Trophoblast cell (in vitro differentiated cells and primary cell): ENCODE results near the gene CDK3.
A peak's percentile ranks its signal among the peaks of the same experiment; 100 is the strongest.

ENCODE experiments used
- DNase-seq, 2 donors: peaks; one replicate each; pipeline ENCODE4 v3.0.0-alpha.2; 2016
- H2AFZ ChIP-seq: 2 replicates; pipeline ENCODE4 v1.6.1; 2013; ENCODE audit warnings: low read length, moderate library complexity, mild to moderate bottlenecking; ENCODE audit not compliant: insufficient read depth, poor library complexity
- H2AK5ac ChIP-seq: 2 replicates; pipeline ENCODE4 v1.6.1; 2013; ENCODE audit warnings: mild to moderate bottlenecking, low read length
- H2BK120ac ChIP-seq: 2 replicates; pipeline ENCODE4 v1.6.1; 2013; ENCODE audit warnings: low read length, mild to moderate bottlenecking, moderate library complexity; ENCODE audit not compliant: insufficient read depth, poor library complexity
- H2BK12ac ChIP-seq: 2 replicates; pipeline ENCODE4 v1.6.1; 2013; ENCODE audit warnings: mild to moderate bottlenecking, low read length, moderate library complexity
- H2BK5ac ChIP-seq: 2 replicates; pipeline ENCODE4 v1.6.1; 2013; ENCODE audit warnings: low read length, low read depth, moderate library complexity, mild to moderate bottlenecking; ENCODE audit not compliant: poor library complexity
- H3K14ac ChIP-seq: 2 replicates; pipeline ENCODE4 v1.6.1; 2013; ENCODE audit warnings: mild to moderate bottlenecking, low read length
- H3K18ac ChIP-seq: 2 replicates; pipeline ENCODE4 v1.6.1; 2013; ENCODE audit warnings: mild to moderate bottlenecking, low read length
- H3K23ac ChIP-seq: 2 replicates; pipeline ENCODE4 v1.6.1; 2013; ENCODE audit warnings: low read length
- H3K27ac ChIP-seq: 2 replicates; pipeline ENCODE4 v1.5.1; 2013; ENCODE audit warnings: low read depth, mild to moderate bottlenecking, inconsistent platforms, low read length, moderate library complexity
- H3K27me3 ChIP-seq: 2 replicates; pipeline ENCODE4 v1.6.1; 2013; ENCODE audit warnings: inconsistent platforms, mild to moderate bottlenecking, low read length, moderate library complexity; ENCODE audit not compliant: insufficient read depth
- H3K36me3 ChIP-seq, 2 experiments: 1 replicate in 1 of 2; 2 replicates in 1 of 2; pipeline ENCODE4 v1.6.1; 2013; ENCODE audit warnings: low read length in 2 of 2, mild to moderate bottlenecking in 2 of 2, moderate library complexity in 1 of 2; ENCODE audit not compliant: insufficient read depth in 2 of 2, control insufficient read depth in 1 of 2
- H3K4ac ChIP-seq: 2 replicates; pipeline ENCODE4 v1.6.1; 2013; ENCODE audit warnings: low read depth, mild to moderate bottlenecking, low read length, moderate library complexity
- H3K4me1 ChIP-seq, 2 experiments: 1 replicate in 1 of 2; 2 replicates in 1 of 2; pipeline ENCODE4 v1.6.1; 2013; ENCODE audit warnings: low read length in 2 of 2, mild to moderate bottlenecking in 2 of 2, moderate library complexity in 1 of 2; ENCODE audit not compliant: insufficient read depth in 2 of 2, control insufficient read depth in 1 of 2
- H3K4me2 ChIP-seq: 2 replicates; pipeline ENCODE4 v1.6.1; 2013; ENCODE audit warnings: inconsistent platforms, mild to moderate bottlenecking, low read length, moderate library complexity
- H3K4me3 ChIP-seq: 2 replicates; pipeline ENCODE4 v1.5.1; 2013; ENCODE audit warnings: mild to moderate bottlenecking, low read depth, low read length, inconsistent platforms
- H3K79me1 ChIP-seq: one replicate; pipeline ENCODE4 v1.6.1; 2013; ENCODE audit warnings: low read length
- H3K79me2 ChIP-seq: 2 replicates; pipeline ENCODE4 v1.6.1; 2013; ENCODE audit warnings: low read length, mild to moderate bottlenecking; ENCODE audit not compliant: control insufficient read depth, insufficient read depth, poor library complexity
- H3K9ac ChIP-seq: 2 replicates; pipeline ENCODE4 v1.6.1; 2013; ENCODE audit warnings: mild to moderate bottlenecking, low read length
- H3K9me3 ChIP-seq: 2 replicates; pipeline ENCODE4 v1.6.1; 2013; ENCODE audit warnings: low read depth, mild to moderate bottlenecking, control low read depth, inconsistent platforms, low read length; ENCODE audit not compliant: insufficient read depth
- H4K12ac ChIP-seq: 2 replicates; pipeline ENCODE4 v1.6.1; 2013; ENCODE audit warnings: low read depth, mild to moderate bottlenecking, low read length, moderate library complexity
- H4K8ac ChIP-seq: 2 replicates; pipeline ENCODE4 v1.6.1; 2013; ENCODE audit warnings: low read depth, mild to moderate bottlenecking, low read length, moderate library complexity
- H4K91ac ChIP-seq: one replicate; pipeline ENCODE4 v1.6.1; 2013; ENCODE audit warnings: low read depth, mild to moderate bottlenecking, low read length, moderate library complexity
- WGBS: extraction: QIAGEN DNeasy Blood & Tissue Kit; methylation state at CpG from one replicate; pipeline ENCODE4 v1.1.7; 2013; ENCODE audit warnings: missing lambda C conversion rate; ENCODE audit not compliant: insufficient read length, insufficient coverage; ENCODE audit errors: extremely low coverage; 5-methylcytosine and 5-hydroxymethylcytosine counted together

CDK3 gene

DNA sequence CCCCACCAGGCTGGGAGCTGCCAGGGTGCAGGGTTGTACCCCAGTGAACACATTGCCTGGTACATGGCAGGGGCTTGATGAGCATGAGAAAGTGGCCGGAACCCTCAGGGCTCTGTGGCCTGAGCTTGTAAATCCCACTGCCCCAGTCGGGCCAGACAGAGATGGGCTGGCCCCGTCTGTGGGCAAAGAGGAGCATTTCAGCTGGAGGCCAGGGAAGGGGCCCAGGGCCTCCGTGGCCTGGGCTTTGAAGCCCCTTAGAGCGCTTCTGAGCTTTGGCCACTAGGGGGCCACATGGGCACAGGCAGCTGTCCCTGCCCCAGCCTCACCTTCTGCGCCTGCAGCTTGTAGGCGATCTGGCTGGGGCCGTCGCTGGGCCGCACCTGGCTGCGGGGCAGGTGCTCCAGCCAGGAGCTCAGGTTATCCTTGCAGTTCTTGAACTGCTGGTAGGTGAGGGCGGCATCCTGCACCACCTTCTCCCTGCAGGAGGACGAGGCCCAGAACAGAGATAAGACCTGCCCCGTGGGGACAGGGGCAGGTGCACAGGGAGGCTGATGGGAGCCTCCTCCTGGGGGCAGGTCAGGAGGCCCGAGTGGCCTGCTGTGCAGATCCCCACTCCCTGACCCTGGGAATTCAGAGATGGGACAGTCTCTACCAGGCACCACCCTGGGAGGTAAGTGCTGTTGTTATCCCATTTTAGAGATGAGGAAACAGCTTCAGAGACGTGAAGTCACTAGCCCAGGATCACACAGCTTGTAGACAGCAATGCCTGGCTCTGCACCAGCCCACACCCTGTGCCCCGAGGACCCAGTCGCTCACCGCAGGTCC is 13.7 kb downstream of the CDK3 start:
- Histone ChIP-seq H2BK12ac (no peak overlapping the region), H4K91ac (no peak overlapping the region), H3K27ac (no peak overlapping the region), H3K4ac (no peak overlapping the region), H3K4me1 (peaks cover 5 to 7% of the 10 kb centered on the region in 2 experiments), H3K9me3 (peaks cover 2% of the 10 kb centered on the region), H4K8ac (no peak overlapping the region), H3K23ac (no peak overlapping the region), H4K12ac (no peak overlapping the region), H3K36me3 (no peaks in the 10 kb centered on the region), H3K79me2 (no peaks in the 10 kb centered on the region), H2AK5ac (no peak overlapping the region), H3K4me3 (no peak overlapping the region), H3K18ac (no peak overlapping the region), H2BK5ac (no peak overlapping the region), H3K9ac (no peak overlapping the region), H3K79me1 (no peaks in the 10 kb centered on the region), H3K14ac (no peak overlapping the region), H2BK120ac (no peak overlapping the region), H3K27me3 (no peaks in the 10 kb centered on the region), H2AFZ (no peak overlapping the region), H3K4me2 (no peak overlapping the region)
- DNase-seq, result peak; percentile 99
- no CpG with 5 or more reads among the region's 19 CpGs for WGBS

DNA sequence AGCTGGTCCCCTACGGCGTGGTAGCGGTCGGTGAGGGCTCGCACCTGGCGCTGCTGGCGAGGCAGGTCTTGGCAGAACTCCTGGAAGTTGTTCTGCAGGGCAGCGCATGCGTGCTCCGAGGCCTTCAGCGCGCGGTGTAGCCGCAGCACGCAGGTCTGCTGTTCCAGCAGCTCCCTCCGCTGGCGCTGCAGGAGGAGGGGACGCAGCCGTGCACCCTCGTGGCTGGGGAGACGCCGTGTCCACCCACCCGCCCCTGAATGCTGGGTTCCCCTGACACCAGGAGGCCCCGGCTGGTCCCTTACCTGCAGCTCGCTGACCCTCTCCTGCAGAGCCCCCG is 14.2 kb downstream of the CDK3 start:
- Histone ChIP-seq H3K79me2 (no peaks in the 10 kb centered on the region), H3K23ac (no peak overlapping the region), H3K14ac (no peak overlapping the region), H4K12ac (no peak overlapping the region), H2BK12ac (no peak overlapping the region), H3K9me3 (no peaks in the 10 kb centered on the region), H3K4me3 (no peak overlapping the region), H3K4ac (no peak overlapping the region), H3K4me1 (peaks cover 5 to 7% of the 10 kb centered on the region in 2 experiments), H3K27me3 (no peaks in the 10 kb centered on the region), H2AFZ (no peak overlapping the region), H3K36me3 (no peaks in the 10 kb centered on the region), H3K27ac (no peak overlapping the region), H2BK120ac (no peak overlapping the region), H4K8ac (no peak overlapping the region), H3K79me1 (no peaks in the 10 kb centered on the region), H3K4me2 (no peak overlapping the region), H3K9ac (no peak overlapping the region), H2BK5ac (no peak overlapping the region), H2AK5ac (no peak overlapping the region), H4K91ac (no peak overlapping the region), H3K18ac (no peak overlapping the region)
- no peak for DNase-seq
- WGBS, result no CpG with 5 or more reads among the region's 26 CpGs

DNA sequence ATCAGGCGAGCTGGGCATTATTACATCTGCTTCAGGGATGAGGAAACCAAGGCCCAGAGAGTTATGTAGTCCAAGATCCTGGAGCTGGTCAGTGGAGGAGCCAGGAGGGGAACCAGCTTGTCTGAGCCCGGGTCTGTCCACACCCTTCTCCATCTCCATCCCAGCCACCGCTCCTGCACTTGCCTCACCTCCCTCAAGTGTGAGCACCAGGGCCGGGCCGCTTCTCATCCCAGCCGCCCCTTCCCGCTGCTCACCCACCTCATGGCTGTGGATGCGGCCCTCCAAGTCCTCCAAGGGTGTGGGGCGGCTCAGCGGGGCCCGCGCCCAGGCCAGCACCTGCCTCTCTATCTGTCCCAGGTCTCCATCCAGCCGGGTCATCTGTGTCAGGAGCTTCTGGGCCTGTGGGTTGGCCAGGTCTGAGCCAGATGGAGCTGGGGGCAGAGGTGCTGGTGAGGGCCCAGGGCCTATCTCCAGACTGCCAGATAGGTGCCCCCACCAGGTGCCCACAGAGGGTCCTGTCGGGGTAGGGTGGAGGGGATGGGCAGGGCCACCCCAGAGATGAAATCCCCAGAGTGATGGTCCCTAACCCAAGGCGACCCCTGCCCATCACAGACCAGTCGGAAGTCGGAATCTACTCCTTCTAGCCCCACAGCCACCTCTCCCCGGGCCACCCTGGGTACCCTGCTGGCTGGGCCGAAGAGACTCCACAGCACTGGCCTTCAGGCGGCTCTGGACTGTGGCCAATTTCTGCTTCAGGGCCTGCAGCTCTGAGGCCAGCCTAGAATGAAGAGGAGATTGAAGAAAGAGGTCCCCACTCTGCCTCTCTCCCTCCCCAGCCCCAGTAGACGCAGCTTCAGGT is 17.1 kb downstream of the CDK3 start:
- no peak overlapping the region for H4K8ac ChIP-seq
- H3K9me3 ChIP-seq, result no peaks in the 10 kb centered on the region
- H2BK5ac ChIP-seq, result no peak overlapping the region
- H3K36me3 ChIP-seq, result no peaks in the 10 kb centered on the region
- no peak overlapping the region for H2AK5ac ChIP-seq
- H3K27ac ChIP-seq, result no peak overlapping the region
- no peak overlapping the region for H3K4ac ChIP-seq
- H3K23ac ChIP-seq, result no peak overlapping the region
- H3K79me1 ChIP-seq, result no peaks in the 10 kb centered on the region
- no peak overlapping the region for H3K4me2 ChIP-seq
- peaks cover 5 to 7% of the 10 kb centered on the region in 2 experiments for H3K4me1 ChIP-seq
- no peak for DNase-seq
- no peak overlapping the region for H3K9ac ChIP-seq
- no peaks in the 10 kb centered on the region for H3K27me3 ChIP-seq
- no peak overlapping the region for H3K14ac ChIP-seq
- H2BK12ac ChIP-seq, result no peak overlapping the region
- no peak overlapping the region for H3K18ac ChIP-seq
- no CpG with 5 or more reads among the region's 21 CpGs for WGBS
- H4K12ac ChIP-seq, result no peak overlapping the region
- H3K4me3 ChIP-seq, result no peak overlapping the region
- no peak overlapping the region for H4K91ac ChIP-seq
- no peak overlapping the region for H2AFZ ChIP-seq
- H2BK120ac ChIP-seq, result no peak overlapping the region
- H3K79me2 ChIP-seq, result no peaks in the 10 kb centered on the region

DNA sequence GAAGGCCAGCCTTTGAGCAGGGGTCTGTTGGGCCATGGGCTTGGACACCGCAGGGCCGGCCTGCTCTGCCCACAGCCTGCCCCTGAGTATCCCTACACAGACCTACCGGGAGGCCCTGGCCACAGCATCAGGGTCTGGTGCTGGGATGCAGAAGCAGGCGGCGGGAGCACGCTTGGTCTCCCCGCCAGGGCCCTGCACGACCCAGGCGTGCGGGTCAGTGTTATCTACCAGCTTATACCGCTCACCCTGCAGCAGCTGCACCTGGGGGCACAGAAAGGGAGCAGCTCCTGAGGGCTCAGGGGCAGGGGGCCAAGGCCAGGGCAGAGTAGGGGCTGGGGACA is 17.7 kb downstream of the CDK3 start:
- DNase-seq, result no peak
- Histone ChIP-seq H2AFZ (no peak overlapping the region), H2BK5ac (no peak overlapping the region), H3K4ac (no peak overlapping the region), H3K79me2 (no peaks in the 10 kb centered on the region), H3K4me1 (peaks cover 5 to 7% of the 10 kb centered on the region in 2 experiments), H3K14ac (no peak overlapping the region), H4K91ac (no peak overlapping the region), H3K36me3 (no peaks in the 10 kb centered on the region), H3K9me3 (no peaks in the 10 kb centered on the region), H2BK12ac (no peak overlapping the region), H2BK120ac (no peak overlapping the region), H3K27ac (no peak overlapping the region), H3K79me1 (no peaks in the 10 kb centered on the region), H3K27me3 (no peaks in the 10 kb centered on the region), H2AK5ac (no peak overlapping the region), H3K9ac (no peak overlapping the region), H4K12ac (no peak overlapping the region), H3K23ac (no peak overlapping the region), H3K4me3 (no peak overlapping the region), H3K4me2 (no peak overlapping the region), H4K8ac (no peak overlapping the region), H3K18ac (no peak overlapping the region)
- no CpG with 5 or more reads among the region's 11 CpGs for WGBS
